ENCODE results near the gene DENND4B.

The DENND4B gene

DNA sequence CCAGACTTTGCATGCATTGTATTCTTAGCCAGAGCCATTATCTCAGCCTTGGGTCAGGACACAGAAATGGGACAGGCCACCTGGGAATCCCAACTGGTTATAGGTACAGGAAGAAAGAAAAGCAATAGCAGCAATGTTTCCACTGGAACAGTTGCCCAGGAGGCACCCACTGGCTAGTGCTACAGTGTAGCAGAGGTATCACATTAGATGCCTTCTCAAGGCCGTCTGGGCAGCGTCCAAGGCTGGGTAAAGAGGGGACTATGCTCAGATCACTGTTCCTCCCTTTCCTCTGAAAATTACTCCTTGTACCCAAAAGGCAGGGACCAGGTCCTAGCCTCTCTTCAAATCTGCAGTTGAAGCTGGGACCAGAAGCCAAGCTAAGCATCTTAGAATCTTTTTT is 23.8 kb upstream of the DENND4B start:
- TF ChIP-seq, protein P1, sequence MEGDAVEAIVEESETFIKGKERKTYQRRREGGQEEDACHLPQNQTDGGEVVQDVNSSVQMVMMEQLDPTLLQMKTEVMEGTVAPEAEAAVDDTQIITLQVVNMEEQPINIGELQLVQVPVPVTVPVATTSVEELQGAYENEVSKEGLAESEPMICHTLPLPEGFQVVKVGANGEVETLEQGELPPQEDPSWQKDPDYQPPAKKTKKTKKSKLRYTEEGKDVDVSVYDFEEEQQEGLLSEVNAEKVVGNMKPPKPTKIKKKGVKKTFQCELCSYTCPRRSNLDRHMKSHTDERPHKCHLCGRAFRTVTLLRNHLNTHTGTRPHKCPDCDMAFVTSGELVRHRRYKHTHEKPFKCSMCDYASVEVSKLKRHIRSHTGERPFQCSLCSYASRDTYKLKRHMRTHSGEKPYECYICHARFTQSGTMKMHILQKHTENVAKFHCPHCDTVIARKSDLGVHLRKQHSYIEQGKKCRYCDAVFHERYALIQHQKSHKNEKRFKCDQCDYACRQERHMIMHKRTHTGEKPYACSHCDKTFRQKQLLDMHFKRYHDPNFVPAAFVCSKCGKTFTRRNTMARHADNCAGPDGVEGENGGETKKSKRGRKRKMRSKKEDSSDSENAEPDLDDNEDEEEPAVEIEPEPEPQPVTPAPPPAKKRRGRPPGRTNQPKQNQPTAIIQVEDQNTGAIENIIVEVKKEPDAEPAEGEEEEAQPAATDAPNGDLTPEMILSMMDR (IDR thresholded peaks at IDR 0.05; ENCODE audit: control extremely low read depth, extremely low read depth, low read depth, missing control alignments): no peak
- POLR2A ChIA-PET: interaction anchor here (0.5 to 1.3 kb wide), 4 partner anchors 20 to 364 kb away, joined by 4 to 9 read pairs (median 6); partner anchors contain the start of gene RPS27
- CTCF ChIA-PET: no interaction called here
- DNase-seq (ENCODE audit: extremely low spot score): no peak

DNA sequence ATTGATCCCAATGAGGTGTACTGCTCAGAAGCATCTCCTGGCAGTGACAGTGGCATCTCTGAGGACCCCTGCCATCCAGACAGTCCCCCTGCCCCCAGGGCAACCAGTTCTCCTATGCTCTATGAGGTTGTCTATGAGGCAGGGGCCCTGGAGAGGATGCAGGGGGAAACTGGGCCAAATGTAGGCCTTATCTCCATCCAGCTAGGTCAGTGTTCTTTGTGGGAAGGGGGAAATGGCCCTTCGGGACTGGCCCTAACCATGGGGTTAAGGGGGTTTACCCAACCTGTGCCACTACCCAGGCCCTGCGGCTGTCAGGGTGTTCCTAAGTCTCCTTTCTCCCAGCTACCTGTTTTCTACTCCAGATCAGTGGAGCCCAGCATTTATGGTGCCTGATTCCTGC is 22.5 kb upstream of the DENND4B start:
- POLR2A ChIA-PET: interaction anchor here (0.7 to 4.2 kb wide), 3 partner anchors 8 to 179 kb away, joined by 3 to 31 read pairs (median 5); partner anchors contain the start of genes DENND4B and JTB
- DNase-seq (ENCODE audit: extremely low spot score): no peak
- CTCF ChIA-PET: interaction anchor here (0.7 to 4.6 kb wide), 5 partner anchors 9 to 366 kb away, joined by 3 to 30 read pairs (median 10); partner anchors contain the start of genes JTB and RAB13
- TF ChIP-seq, protein P1 (IDR thresholded peaks at IDR 0.05; ENCODE audit: control extremely low read depth, extremely low read depth, low read depth, missing control alignments): no peak

DNA sequence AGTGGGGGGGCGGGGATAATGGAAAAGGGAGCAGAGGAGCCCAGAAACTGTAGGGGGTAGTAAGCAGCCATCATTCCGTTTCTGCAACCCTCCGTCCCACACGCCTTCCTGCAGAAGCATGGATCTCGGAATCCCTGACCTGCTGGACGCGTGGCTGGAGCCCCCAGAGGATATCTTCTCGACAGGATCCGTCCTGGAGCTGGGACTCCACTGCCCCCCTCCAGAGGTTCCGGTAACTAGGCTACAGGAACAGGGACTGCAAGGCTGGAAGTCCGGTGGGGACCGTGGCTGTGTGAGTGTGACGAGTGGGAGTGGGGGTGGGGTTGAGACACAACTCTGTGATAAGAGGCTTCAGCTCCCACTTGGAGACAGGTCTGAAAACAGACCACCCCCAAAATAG is 21.9 kb upstream of the DENND4B start:
- no peak for DNase-seq (ENCODE audit: extremely low spot score)
- TF ChIP-seq, protein P1 (IDR thresholded peaks at IDR 0.05; ENCODE audit: control extremely low read depth, extremely low read depth, low read depth, missing control alignments): no peak
- ChIA-PET POLR2A (interaction anchor here (1.0 to 4.2 kb wide), 4 partner anchors 8 to 23 kb away, joined by 3 to 31 read pairs (median 14); partner anchors contain the start of genes DENND4B, JTB and RPS27), CTCF (interaction anchor here (0.7 to 4.6 kb wide), 9 partner anchors 9 to 367 kb away, joined by 3 to 30 read pairs (median 9); partner anchors contain the start of genes DENND4B, JTB and RAB13)

GRCh38 chr1:153968000-153968363 is 21.5 kb upstream of the DENND4B start:
- DNase-seq (ENCODE audit: extremely low spot score): no peak
- POLR2A ChIA-PET: interaction anchor here (0.5 to 4.2 kb wide), 8 partner anchors 9 to 304 kb away, joined by 3 to 31 read pairs (median 4); partner anchors contain the start of genes CRTC2, JTB and RPS27
- CTCF ChIA-PET: interaction anchor here (0.9 to 4.6 kb wide), 13 partner anchors 9 to 291 kb away, joined by 3 to 30 read pairs (median 5); partner anchors contain the start of genes CRTC2, DENND4B, JTB and RAB13
- TF ChIP-seq, protein P1 (IDR thresholded peaks at IDR 0.05; ENCODE audit: control extremely low read depth, extremely low read depth, low read depth, missing control alignments): no peak

DNA sequence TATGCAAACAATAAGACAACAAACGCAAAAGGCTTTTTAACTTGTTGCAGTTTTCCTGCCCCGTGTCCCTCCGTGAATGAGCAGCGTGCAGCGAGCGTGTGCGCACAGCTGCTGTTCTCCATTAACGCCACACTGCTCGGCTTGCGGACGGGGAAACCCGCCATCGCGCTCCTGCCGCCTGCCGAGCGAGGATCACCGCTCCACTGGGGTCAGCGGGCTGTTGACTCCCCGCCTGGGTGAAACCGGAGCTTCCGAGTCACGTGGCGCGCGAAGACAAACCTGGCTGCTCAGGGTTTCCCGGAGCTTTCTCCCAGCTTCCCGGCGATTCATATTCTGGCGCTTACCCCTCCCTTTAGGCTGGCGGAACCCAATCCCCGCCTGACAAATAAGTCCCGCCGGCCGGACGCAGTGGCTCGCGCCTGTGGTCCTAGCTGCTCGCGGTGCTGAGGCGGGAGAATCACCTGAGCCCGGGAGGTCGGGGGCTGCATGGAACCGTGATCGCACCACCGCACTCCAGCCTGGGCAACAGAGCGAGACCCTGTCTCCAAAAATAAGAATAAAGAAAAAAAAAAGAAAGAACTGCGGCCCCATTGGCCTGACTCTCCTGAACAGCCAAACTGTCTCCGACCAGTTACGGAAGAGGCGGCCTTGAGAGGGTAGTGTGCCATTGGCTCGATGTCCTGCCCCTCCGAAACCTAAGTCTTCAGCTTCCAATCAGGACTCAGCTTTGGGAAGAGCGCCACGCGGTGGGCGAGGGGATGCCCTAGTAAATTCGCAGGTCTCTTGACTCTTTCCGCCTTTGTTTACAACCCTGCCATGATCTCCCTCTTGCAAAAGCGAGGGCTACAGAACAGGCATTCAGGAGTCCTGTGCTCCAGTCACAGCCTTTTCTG is 20.8 kb upstream of the DENND4B start, which contains the start of gene CREB3L4:
CREB3L4 (plus strand) TSS at position 796 of the 893 bp plus-strand sequence. CDS start 624 bp downstream, outside the sequence.
- CTCF ChIA-PET: interaction anchor here (0.7 to 4.6 kb wide), 15 partner anchors 9 to 290 kb away, joined by 3 to 30 read pairs (median 5); partner anchors contain the start of genes CRTC2, DENND4B, JTB and RAB13
- POLR2A ChIA-PET: interaction anchor here (0.5 to 4.2 kb wide), 10 partner anchors 9 to 303 kb away, joined by 3 to 31 read pairs (median 4); partner anchors contain the start of genes CRTC2, DENND4B, JTB and RPS27

More for the DNA sequence above, 20.8 kb upstream of the DENND4B start, which contains the start of gene CREB3L4:
- DNase-seq (ENCODE audit: extremely low spot score): peak; percentile 91
- TF ChIP-seq, protein P1 (IDR thresholded peaks at IDR 0.05; ENCODE audit: control extremely low read depth, extremely low read depth, low read depth, missing control alignments): peak; percentile 59

All from GM10248 (cell line).